Fibroblast of lung (primary cell): ENCODE measurements around the gene ZNF618. TPM values are rescaled to one million over a fixed set of nuclear protein-coding genes. Genes with fewer than 3 reads are reported as not detected.

Source experiments
- DNase-seq, 2 donors: peaks; one replicate each; pipeline versions ENCODE4 v3.0.0 to v3.0.0-alpha.2; 2010; ENCODE audit warnings: low read depth in 2 of 2
- H2AFZ ChIP-seq: 2 replicates; pipeline ENCODE4 v1.5.1; 2012; ENCODE audit warnings: low read length, control low read depth, inconsistent platforms
- H3K27ac ChIP-seq: 2 replicates; pipeline ENCODE4 v1.5.1; 2011; ENCODE audit warnings: low read length, control low read depth; ENCODE audit not compliant: insufficient read depth
- H3K27me3 ChIP-seq: 2 replicates; pipeline ENCODE4 v1.5.1; 2011; ENCODE audit warnings: mild to moderate bottlenecking, low read length; ENCODE audit not compliant: control insufficient read depth, insufficient read depth
- H3K36me3 ChIP-seq: 2 replicates; pipeline ENCODE4 v1.5.1; 2011; ENCODE audit warnings: low read length; ENCODE audit not compliant: control insufficient read depth, insufficient read depth
- H3K4me1 ChIP-seq: 2 replicates; pipeline ENCODE4 v1.5.1; 2011; ENCODE audit warnings: low read length; ENCODE audit not compliant: control insufficient read depth, insufficient read depth; ENCODE audit errors: extremely low read depth
- H3K4me2 ChIP-seq: 2 replicates; pipeline ENCODE4 v1.5.1; 2011; ENCODE audit warnings: low read length, control low read depth; ENCODE audit not compliant: insufficient read depth; ENCODE audit errors: extremely low read depth
- H3K4me3 ChIP-seq, 4 experiments: fragments of 200-600 bp in 1 of 4; sonication (generic) in 1 of 4; replicated peaks in 1 of 4; 2 replicates each; pipeline ENCODE4 v1.5.1; 2011 to 2016; ENCODE audit warnings: low read length in 4 of 4, low read depth in 3 of 4, mild to moderate bottlenecking in 3 of 4, control low read depth in 2 of 4, inconsistent platforms in 1 of 4, mixed read lengths in 1 of 4; ENCODE audit not compliant: insufficient read depth in 1 of 4; ENCODE audit errors: control extremely low read depth in 1 of 4
- H3K79me2 ChIP-seq: 2 replicates; pipeline ENCODE4 v1.5.1; 2012; ENCODE audit warnings: mild to moderate bottlenecking, low read length, inconsistent platforms; ENCODE audit not compliant: control insufficient read depth, insufficient read depth
- H3K9ac ChIP-seq: 2 replicates; pipeline ENCODE4 v1.5.1; 2011; ENCODE audit warnings: mild to moderate bottlenecking, low read length, control low read depth; ENCODE audit not compliant: insufficient read depth
- H3K9me3 ChIP-seq: 2 replicates; pipeline ENCODE4 v1.5.1; 2012; ENCODE audit warnings: low read depth, low read length; ENCODE audit not compliant: control insufficient read depth, insufficient read depth
- H4K20me1 ChIP-seq: 2 replicates; pipeline ENCODE4 v1.5.1; 2011; ENCODE audit warnings: low read length; ENCODE audit not compliant: control insufficient read depth, insufficient read depth; ENCODE audit errors: extremely low read depth
- EZH2 ChIP-seq: IDR thresholded peaks from 2 replicates; pipeline ENCODE4 v1.5.1; 2012; ENCODE audit warnings: low read length, control low read depth, mild to moderate bottlenecking; ENCODE audit errors: missing control alignments
- polyA plus RNA-seq, 2 donors: library from polyadenylated mRNA; depleted of rRNA in 1 of 2; stranded (reverse) in 1 of 2; unstranded in 1 of 2; fragments of >200 nt; gene quantifications; 2 replicates each; pipeline ENCODE4 v1.2.1, GENCODE V29; 2011 to 2012; ENCODE audit warnings: missing spikeins in 1 of 2
- total RNA-seq: library from RNA; depleted of rRNA; stranded (reverse); fragments of >200 nt; gene quantifications from 2 replicates; pipeline ENCODE4 v1.2.1, GENCODE V29; 2014
- TF ChIP-seq, protein P1 (sequence below), 2 donors: IDR thresholded peaks in 1 of 2; conservative IDR thresholded peaks in 1 of 2; 1 replicate in 1 of 2; 2 replicates in 1 of 2; pipeline ENCODE4 v1.5.1; 2011 to 2012; ENCODE audit warnings: low read length in 2 of 2, control low read depth in 1 of 2, inconsistent platforms in 1 of 2, low read depth in 1 of 2, mild to moderate bottlenecking in 1 of 2

The ZNF618 gene
- total and polyA plus RNA-seq, 2 donors (not counting 1 experiment from before 2014, with no cell fraction given) = 6.6 to 8.6 TPM

DNA sequence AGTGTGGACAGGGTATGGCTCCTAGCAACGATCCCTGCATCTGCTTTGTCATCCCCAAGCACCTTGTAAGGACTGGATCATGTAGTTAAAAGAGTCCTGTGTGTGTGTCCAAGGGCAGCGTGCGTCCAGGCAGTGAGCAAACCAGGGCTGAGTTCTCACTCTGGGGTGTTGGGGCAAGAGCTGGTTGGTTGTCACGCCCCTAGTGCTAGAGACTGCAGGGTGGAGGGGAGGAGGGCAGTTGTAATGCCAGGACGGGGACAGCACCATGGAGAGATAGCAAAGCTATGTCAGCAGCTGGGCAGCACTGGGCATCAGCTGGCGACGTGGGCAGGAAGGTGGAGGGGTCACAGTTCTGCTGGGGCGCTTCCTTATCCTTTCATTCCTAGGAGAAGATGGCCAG, 100.8 kb downstream of the ZNF618 start:
- H3K27me3 ChIP-seq = no peaks in the 10 kb centered on the region
- H3K4me2 ChIP-seq = no peak overlapping the region
- H3K9ac ChIP-seq = no peak overlapping the region
- no peak for DNase-seq
- H3K9me3 ChIP-seq = no peaks in the 10 kb centered on the region
- H3K27ac ChIP-seq = no peak overlapping the region
- H2AFZ ChIP-seq = no peak overlapping the region
- peaks cover 12% of the 10 kb centered on the region for H3K4me1 ChIP-seq
- no peak overlapping the region for H3K4me3 ChIP-seq
- TF ChIP-seq, protein P1, sequence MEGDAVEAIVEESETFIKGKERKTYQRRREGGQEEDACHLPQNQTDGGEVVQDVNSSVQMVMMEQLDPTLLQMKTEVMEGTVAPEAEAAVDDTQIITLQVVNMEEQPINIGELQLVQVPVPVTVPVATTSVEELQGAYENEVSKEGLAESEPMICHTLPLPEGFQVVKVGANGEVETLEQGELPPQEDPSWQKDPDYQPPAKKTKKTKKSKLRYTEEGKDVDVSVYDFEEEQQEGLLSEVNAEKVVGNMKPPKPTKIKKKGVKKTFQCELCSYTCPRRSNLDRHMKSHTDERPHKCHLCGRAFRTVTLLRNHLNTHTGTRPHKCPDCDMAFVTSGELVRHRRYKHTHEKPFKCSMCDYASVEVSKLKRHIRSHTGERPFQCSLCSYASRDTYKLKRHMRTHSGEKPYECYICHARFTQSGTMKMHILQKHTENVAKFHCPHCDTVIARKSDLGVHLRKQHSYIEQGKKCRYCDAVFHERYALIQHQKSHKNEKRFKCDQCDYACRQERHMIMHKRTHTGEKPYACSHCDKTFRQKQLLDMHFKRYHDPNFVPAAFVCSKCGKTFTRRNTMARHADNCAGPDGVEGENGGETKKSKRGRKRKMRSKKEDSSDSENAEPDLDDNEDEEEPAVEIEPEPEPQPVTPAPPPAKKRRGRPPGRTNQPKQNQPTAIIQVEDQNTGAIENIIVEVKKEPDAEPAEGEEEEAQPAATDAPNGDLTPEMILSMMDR (conservative IDR thresholded peaks at IDR 0.05 in 1 of 2, IDR thresholded peaks at IDR 0.05 in 1 of 2; ENCODE audit: low read depth in 1 of 2, low read length in 2 of 2) = no peak
- no peak for TF ChIP-seq EZH2
- H3K36me3 ChIP-seq = peaks cover 2% of the 10 kb centered on the region
- peaks cover 2% of the 10 kb centered on the region for H3K79me2 ChIP-seq
- H4K20me1 ChIP-seq = peaks cover 2% of the 10 kb centered on the region

DNA sequence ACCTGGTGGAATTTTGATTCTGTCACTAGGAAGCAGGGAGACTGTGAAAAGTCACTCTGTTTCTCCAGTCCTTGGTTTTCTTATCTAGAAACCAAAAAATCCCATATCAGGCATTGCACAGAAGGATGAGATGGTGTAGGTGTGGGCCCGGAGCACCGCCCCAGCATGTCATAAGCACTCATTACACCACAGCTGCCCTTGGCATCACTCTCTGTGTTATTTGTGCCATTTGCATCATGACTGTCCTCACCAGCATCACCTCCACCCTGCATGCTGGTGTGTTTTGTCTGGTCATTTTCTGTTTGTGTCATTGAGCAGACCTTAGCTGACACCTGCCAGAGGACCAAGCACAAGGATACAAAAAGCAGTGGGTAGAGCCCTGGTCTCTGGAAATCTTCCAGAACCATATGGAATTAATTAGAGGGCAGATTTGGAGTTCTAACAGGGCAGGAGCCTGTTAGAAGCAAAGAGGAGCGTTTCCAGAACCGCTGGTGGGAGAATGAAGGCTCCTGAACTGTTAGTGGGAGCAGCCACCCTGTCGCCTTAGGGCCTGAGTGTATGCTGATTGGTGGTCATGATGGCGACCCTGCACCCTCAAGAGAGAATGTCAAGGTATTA, 102.7 kb downstream of the ZNF618 start:
- H2AFZ ChIP-seq = no peak overlapping the region
- TF ChIP-seq, protein P1 (conservative IDR thresholded peaks at IDR 0.05 in 1 of 2, IDR thresholded peaks at IDR 0.05 in 1 of 2; ENCODE audit: low read depth in 1 of 2, low read length in 2 of 2) = no peak
- TF ChIP-seq EZH2 = no peak
- H3K79me2 ChIP-seq = peaks cover 2% of the 10 kb centered on the region
- H3K9ac ChIP-seq = no peak overlapping the region
- H4K20me1 ChIP-seq = peaks cover 2% of the 10 kb centered on the region
- peaks cover 12% of the 10 kb centered on the region for H3K4me1 ChIP-seq
- H3K4me2 ChIP-seq = peak overlapping the region; percentile 40
- H3K4me3 ChIP-seq = no peak overlapping the region
- peaks cover 2% of the 10 kb centered on the region for H3K36me3 ChIP-seq
- H3K9me3 ChIP-seq = no peaks in the 10 kb centered on the region
- no peak for DNase-seq
- no peaks in the 10 kb centered on the region for H3K27me3 ChIP-seq
- H3K27ac ChIP-seq = no peak overlapping the region

DNA sequence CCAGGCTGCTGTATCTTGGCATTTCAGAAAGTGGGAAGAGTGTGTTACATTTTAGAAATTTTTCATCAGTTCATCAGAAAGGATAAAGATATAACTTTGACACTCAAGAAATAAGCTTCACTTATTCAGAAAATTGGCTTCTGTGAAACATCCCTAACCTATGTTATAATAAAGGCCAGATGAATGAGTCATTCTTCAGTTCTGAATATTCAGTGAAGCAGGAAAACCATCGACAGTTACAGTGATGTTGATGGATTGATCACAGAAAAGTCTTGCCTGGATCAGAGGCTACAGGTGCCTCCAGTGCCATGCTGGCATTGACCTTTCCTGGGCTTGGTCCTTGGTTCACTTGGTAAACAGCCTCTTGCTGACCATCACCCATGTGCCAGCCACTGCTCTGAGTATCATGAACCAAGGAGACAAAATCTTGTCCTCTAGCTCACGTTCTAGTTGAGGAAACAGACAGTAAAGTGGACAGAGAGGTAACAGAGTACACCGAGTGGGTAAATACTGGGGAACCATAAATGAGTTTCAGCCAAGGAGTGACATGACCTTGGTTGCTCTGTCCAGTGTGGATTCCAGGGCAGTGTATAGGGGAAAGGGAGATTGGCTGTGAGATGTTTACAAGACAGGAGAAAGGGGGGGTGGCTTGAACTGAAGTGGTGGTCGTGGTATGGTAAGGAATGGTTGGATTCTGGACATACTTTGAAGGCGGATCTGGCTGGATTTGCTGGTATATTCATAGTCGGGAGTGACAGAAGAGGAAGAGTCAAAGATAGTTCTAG, 103.4 kb downstream of the ZNF618 start:
- peaks cover 2% of the 10 kb centered on the region for H3K36me3 ChIP-seq
- no peak overlapping the region for H3K4me3 ChIP-seq
- peaks cover 12% of the 10 kb centered on the region for H3K4me1 ChIP-seq
- no peak overlapping the region for H3K27ac ChIP-seq
- no peak overlapping the region for H3K9ac ChIP-seq
- DNase-seq = peak in 1 of 2 donors; percentile 48
- H3K4me2 ChIP-seq = peak overlapping the region; percentile 40
- H2AFZ ChIP-seq = no peak overlapping the region
- no peaks in the 10 kb centered on the region for H3K9me3 ChIP-seq
- peaks cover 2% of the 10 kb centered on the region for H4K20me1 ChIP-seq
- no peaks in the 10 kb centered on the region for H3K27me3 ChIP-seq
- TF ChIP-seq EZH2 = no peak
- TF ChIP-seq, protein P1 (conservative IDR thresholded peaks at IDR 0.05 in 1 of 2, IDR thresholded peaks at IDR 0.05 in 1 of 2; ENCODE audit: low read depth in 1 of 2, low read length in 2 of 2) = no peak
- peaks cover 2% of the 10 kb centered on the region for H3K79me2 ChIP-seq
